K562 (cell line): ENCODE results near the gene KLHDC7A. TPM values are rescaled to one million over a fixed set of nuclear protein-coding genes. Genes with fewer than 3 reads are reported as not detected.

Experiments
- ATAC-seq: fragments of 200-7000 bp; cut with Tn5 transposase; 3 replicates; pipeline ENCODE4 v1.9.1; 2020; ENCODE audit warnings: moderate library complexity
- BruUV-seq: library from RNA; stranded (reverse); fragments of 400-500 nt; replicated peaks from 2 replicates; lab custom pipeline; 2021; lab: Mats Ljungman, UMichigan
- CTCF ChIA-PET: fragments of 300-600 bp; formaldehyde crosslinking; extraction: SDS; loops from one replicate; lab custom pipeline; 2021; ENCODE audit warnings: low intra/inter-chr PET ratio; lab: Yijun Ruan, JAX
- POLR2A ChIA-PET: fragments of 300-600, 350-650 bp; sonication (Branson Sonifier 250); formaldehyde crosslinking; extraction: SDS; loops from one replicate; lab custom pipeline; 2021; ENCODE audit warnings: antibody characterized with exemption, inconsistent platforms; lab: Yijun Ruan, JAX
- DNase-seq, 4 experiments: peaks; one replicate each; pipeline versions ENCODE4 v3.0.0 to v3.0.0-alpha.2; 2011 to 2018; ENCODE audit warnings: low spot score in 3 of 4, mixed read lengths in 3 of 4; ENCODE audit errors: extremely low read depth in 1 of 4
- FAIRE-seq: peaks from 2 replicates; lab custom pipeline; 2011; peaks lifted over from hg19 to GRCh38; lab: Jason Lieb, UNC
- H2AFZ ChIP-seq: 2 replicates; pipeline ENCODE4 v1.6.0; 2011; ENCODE audit warnings: low read depth, low read length, control low read depth, inconsistent platforms
- H3K27ac ChIP-seq: fragments of 200-600 bp; 3 replicates; pipeline ENCODE4 v1.8.0; 2011; ENCODE audit warnings: low read depth, mild to moderate bottlenecking, control low read depth, inconsistent platforms, low read length, moderate library complexity, mixed read lengths; ENCODE audit errors: extremely low read depth
- H3K27me3 ChIP-seq, 2 experiments: fragments of 300-600 bp in 1 of 2; 2 replicates in 1 of 2; 3 replicates in 1 of 2; pipeline versions ENCODE4 v1.6.0 to v1.8.0; 2011; ENCODE audit warnings: inconsistent platforms in 2 of 2, low read length in 2 of 2, mild to moderate bottlenecking in 1 of 2, mixed read lengths in 1 of 2, moderate library complexity in 1 of 2; ENCODE audit not compliant: control insufficient read depth in 2 of 2, insufficient read depth in 2 of 2
- H3K36me3 ChIP-seq: fragments of 300-600 bp; 3 replicates; pipeline ENCODE4 v1.8.0; 2011; ENCODE audit warnings: mild to moderate bottlenecking, low read length, inconsistent platforms; ENCODE audit not compliant: control insufficient read depth, insufficient read depth
- H3K4me1 ChIP-seq, 2 experiments: fragments of 200-600 bp in 1 of 2; replicated peaks in 1 of 2; 2 replicates in 1 of 2; 3 replicates in 1 of 2; pipeline versions ENCODE4 v1.5.1 to v1.8.0; 2011; ENCODE audit warnings: inconsistent platforms in 2 of 2, low read length in 2 of 2, mild to moderate bottlenecking in 1 of 2, mixed read lengths in 1 of 2, moderate library complexity in 1 of 2; ENCODE audit not compliant: control insufficient read depth in 2 of 2, insufficient read depth in 2 of 2
- H3K4me2 ChIP-seq: 2 replicates; pipeline ENCODE4 v1.6.1; 2011; ENCODE audit warnings: low read length, control low read depth, inconsistent platforms, mixed read lengths; ENCODE audit not compliant: insufficient read depth
- H3K4me3 ChIP-seq: fragments of 200-600 bp; sonication (generic), shearing (Covaris generic); 2 replicates; pipeline ENCODE4 v1.5.1; 2016; ENCODE audit warnings: control low read depth, inconsistent platforms
- H3K79me2 ChIP-seq: fragments of 200-600 bp; 3 replicates; pipeline ENCODE4 v1.8.0; 2011; ENCODE audit warnings: low read length, inconsistent platforms; ENCODE audit not compliant: control insufficient read depth, insufficient read depth
- H3K9ac ChIP-seq, 2 experiments: 2 replicates each; pipeline versions ENCODE4 v1.6.0 to v1.6.1; 2011; ENCODE audit warnings: low read depth in 2 of 2, low read length in 2 of 2, control low read depth in 1 of 2, inconsistent platforms in 1 of 2, mild to moderate bottlenecking in 1 of 2, mixed read lengths in 1 of 2; ENCODE audit not compliant: insufficient read depth in 1 of 2
- H3K9me1 ChIP-seq: one replicate; pipeline ENCODE4 v1.6.0; 2011; ENCODE audit warnings: inconsistent platforms, mild to moderate bottlenecking, low read length, moderate library complexity; ENCODE audit not compliant: control insufficient read depth, insufficient read depth
- H3K9me3 ChIP-seq: replicated peaks from 2 replicates; pipeline ENCODE4 v1.5.1; 2011; ENCODE audit warnings: low read depth, low read length, inconsistent platforms; ENCODE audit not compliant: control insufficient read depth, insufficient read depth
- H4K20me1 ChIP-seq: replicated peaks from 2 replicates; pipeline ENCODE4 v1.6.1; 2011; ENCODE audit warnings: low read length, inconsistent platforms, mixed read lengths; ENCODE audit not compliant: control insufficient read depth, insufficient read depth
- ATF6 ChIP-seq: sonication (generic); formaldehyde crosslinking; IDR thresholded peaks from 2 replicates; pipeline ENCODE4 v1.4.0; 2020; ENCODE audit warnings: mild to moderate bottlenecking, missing genetic modification reagents
- CHAMP1 ChIP-seq: fragments of 450-650 bp; IDR thresholded peaks from 2 replicates; pipeline ENCODE4 v1.6.1; 2016; ENCODE audit warnings: mild to moderate bottlenecking
- DLX4 ChIP-seq: fragments of 250-450 bp; sonication (Bioruptor Pico); IDR thresholded peaks from 2 replicates; pipeline ENCODE4 v1.6.1; 2021; ENCODE audit warnings: mild to moderate bottlenecking
- E2F6 ChIP-seq, 2 experiments: IDR thresholded peaks; 2 replicates each; pipeline ENCODE4 v1.6.1; 2011; ENCODE audit warnings: borderline replicate concordance in 1 of 2, control low read depth in 1 of 2, low read depth in 1 of 2, low read length in 1 of 2, mild to moderate bottlenecking in 1 of 2, mixed read lengths in 1 of 2, moderate library complexity in 1 of 2; ENCODE audit not compliant: insufficient read depth in 1 of 2, insufficient read length in 1 of 2, poor library complexity in 1 of 2, severe bottlenecking in 1 of 2; ENCODE audit errors: extremely low read depth in 1 of 2
- FOXJ3 ChIP-seq: sonication (generic); formaldehyde crosslinking; IDR thresholded peaks from 2 replicates; pipeline ENCODE4 v1.4.0; 2020; ENCODE audit warnings: mild to moderate bottlenecking, missing genetic modification reagents
- KHSRP ChIP-seq: fragments of 450-650 bp; IDR thresholded peaks from 2 replicates; pipeline ENCODE4 v1.6.1; 2017
- NR2C1 ChIP-seq, 2 experiments: fragments of 450-650 bp; IDR thresholded peaks; 2 replicates each; pipeline ENCODE4 v1.6.1; 2017; ENCODE audit warnings: mild to moderate bottlenecking in 2 of 2, antibody characterized with exemption in 1 of 2, inconsistent platforms in 1 of 2, missing compliant biosample characterization in 1 of 2, missing genetic modification characterization in 1 of 2
- RNF219 ChIP-seq: fragments of 250-450 bp; sonication (Bioruptor Pico); IDR thresholded peaks from 2 replicates; pipeline ENCODE4 v1.5.0; 2022; ENCODE audit warnings: mild to moderate bottlenecking
- TOE1 ChIP-seq, 2 experiments: fragments of 450-650 bp in 1 of 2; sonication (generic) in 1 of 2; formaldehyde crosslinking in 1 of 2; IDR thresholded peaks; 2 replicates each; pipeline versions ENCODE4 v1.7.1 to v1.8.0; 2016 to 2022; ENCODE audit warnings: borderline replicate concordance in 2 of 2, mild to moderate bottlenecking in 2 of 2, antibody characterized with exemption in 1 of 2, inconsistent platforms in 1 of 2, low read depth in 1 of 2, missing genetic modification reagents in 1 of 2, moderate library complexity in 1 of 2
- ZNF589 ChIP-seq: fragments of 200-800 bp; sonication (Bioruptor generic); IDR thresholded peaks from 2 replicates; pipeline ENCODE4 v1.6.1; 2016; ENCODE audit warnings: low read depth, missing genetic modification characterization, missing compliant biosample characterization
- WGBS: fragments of 100-300 bp; shearing (Covaris generic); methylation state at CpG from one replicate; pipeline ENCODE4 v1.1.6; 2016; ENCODE audit warnings: low coverage, mixed read lengths; ENCODE audit not compliant: insufficient coverage; ENCODE audit errors: missing lambda C conversion rate; 5-methylcytosine and 5-hydroxymethylcytosine counted together
- in situ Hi-C: fragments of 300-500 bp; cut with MboI; formaldehyde crosslinking; loops from 4 replicates; pipeline ENCODE4 v1.15.0; 2018; ENCODE audit warnings: inconsistent platforms, mixed read lengths
- intact Hi-C: fragments of 100-400 bp; cut with micrococcal nuclease; formaldehyde crosslinking; loops from 2 replicates; pipeline ENCODE4 v1.14.2; 2022
- polyA plus RNA-seq, 8 experiments: library from polyadenylated mRNA; depleted of rRNA in 4 of 8; stranded (reverse) in 5 of 8; unstranded in 3 of 8; fragments of >200 nt; fragmentation: Nextera tagmentation in 2 of 8; fragmentation: Illumina TruSeq in 1 of 8; extraction: Ambion mirVana in 2 of 8; extraction: Trizol in 1 of 8; gene quantifications; 2 replicates each; pipeline versions ENCODE4 v1.2.1 to v1.2.3, GENCODE V29; 2011 to 2014; ENCODE audit warnings: inconsistent platforms in 1 of 8, missing spikeins in 1 of 8
- total RNA-seq, 7 experiments: library from RNA; depleted of rRNA in 6 of 7; stranded (reverse); fragments of >200 nt in 6 of 7; fragmentation: Illumina TruSeq in 2 of 7; extraction: Trizol in 2 of 7; gene quantifications; 2 replicates each; pipeline versions ENCODE4 v1.2.1 to v1.2.3, GENCODE V29; 2011 to 2021; ENCODE audit warnings: low replicate concordance in 1 of 7

The KLHDC7A gene
- total and polyA plus RNA-seq, 9 of the 15 experiments (the other 6 are each of a cell fraction or from before 2014, with no cell fraction given), result 0.01 to 0.02 (median 0.01) TPM; not detected in 6

GRCh38 chr1:18526436-18527275 lies 45.9 kb downstream of the KLHDC7A start:
- in situ Hi-C loops, result no loop called here
- intact Hi-C loops, result no loop called here
- no peak for FAIRE-seq
- TF ChIP-seq NR2C1 (IDR thresholded peaks at IDR 0.05), result no peak
- TF ChIP-seq NR2C1 (tag; IDR thresholded peaks at IDR 0.05), result no peak
- no peak for TF ChIP-seq TOE1 (IDR thresholded peaks at IDR 0.05; ENCODE audit: borderline replicate concordance)
- TF ChIP-seq TOE1 (CRISPR knock-in tag; IDR thresholded peaks at IDR 0.05; ENCODE audit: borderline replicate concordance, low read depth), result no peak
- no peak for TF ChIP-seq E2F6 (IDR thresholded peaks at IDR 0.05; ENCODE audit: borderline replicate concordance in 1 of 2, extremely low read depth in 1 of 2, insufficient read depth in 1 of 2, insufficient read length in 1 of 2, low read depth in 1 of 2, low read length in 1 of 2, poor library complexity in 1 of 2, severe bottlenecking in 1 of 2)
- TF ChIP-seq RNF219 (CRISPR knock-in tag), result no peak
- no peak for TF ChIP-seq CHAMP1
- no peak for TF ChIP-seq FOXJ3
- no peak for TF ChIP-seq ATF6 (CRISPR knock-in tag)
- TF ChIP-seq ZNF589, result no peak
- no peak for TF ChIP-seq DLX4
- no peak for TF ChIP-seq KHSRP

More at GRCh38 chr1:18526436-18527275, 45.9 kb downstream of the KLHDC7A start:
- ChIA-PET POLR2A (interaction anchor here (0.8 kb wide), 1 partner anchor 297 kb away, joined by 3 read pairs; no protein-coding TSS in a partner anchor), CTCF (no interaction called here)
- Histone ChIP-seq H3K36me3 (no peaks in the 10 kb centered on the region), H3K4me1 (peaks cover 12 to 16% of the 10 kb centered on the region in 2 experiments), H3K27ac (no peak overlapping the region), H3K9me1 (peaks cover 4% of the 10 kb centered on the region), H3K4me2 (no peak overlapping the region), H2AFZ (no peak overlapping the region), H4K20me1 (0 out of 2 replicates have a peak, but pooled peaks cover 6% of the 10 kb centered on the region), H3K9ac (no peak overlapping the region), H3K9me3 (no peaks in the 10 kb centered on the region), H3K27me3 (no peaks in the 10 kb centered on the region; a peak in 1 of 5 replicates), H3K79me2 (no peaks in the 10 kb centered on the region), H3K4me3 (no peak overlapping the region)
- peak in 1 of 4 experiments; percentile 3 for DNase-seq
- BruUV-seq, result no TSS peak
- WGBS, result 3% methylated on average over 5 of the region's 6 CpGs
- ATAC-seq, result no peak
